Thyroid gland (tissue), 4 donors: ENCODE measurements around the gene MAP3K6. TPM values are rescaled to one million over a fixed set of nuclear protein-coding genes. Genes with fewer than 3 reads are reported as not detected.

Source experiments
- DNase-seq, 2 donors: peaks; one replicate each; pipeline ENCODE4 v3.0.0-alpha.2; 2019
- H3K27ac ChIP-seq, 3 donors: fragments of 200-600 bp; sonication (generic); 1 replicate in 2 of 3; 2 replicates in 1 of 3; pipeline ENCODE4 v1.5.1; 2016 to 2019; ENCODE audit warnings: mild to moderate bottlenecking in 1 of 3, moderate library complexity in 1 of 3
- H3K27me3 ChIP-seq: fragments of 200-600 bp; sonication (generic); one replicate; pipeline ENCODE4 v1.5.1; 2019
- H3K36me3 ChIP-seq, 2 donors: fragments of 200-600 bp; sonication (generic); one replicate each; pipeline ENCODE4 v1.5.1; 2016 to 2019
- H3K4me1 ChIP-seq, 2 donors: fragments of 200-600 bp; sonication (generic); one replicate each; pipeline ENCODE4 v1.5.1; 2017 to 2019
- H3K4me3 ChIP-seq, 3 donors: fragments of 200-600 bp; sonication (generic); replicated peaks in 1 of 3; 1 replicate in 2 of 3; 2 replicates in 1 of 3; pipeline ENCODE4 v1.5.1; 2016; ENCODE audit warnings: mild to moderate bottlenecking in 1 of 3
- H3K9me3 ChIP-seq: fragments of 200-600 bp; sonication (generic); one replicate; pipeline ENCODE4 v1.5.1; 2017
- POLR2A ChIP-seq, 2 donors: fragments of 450-650 bp; IDR thresholded peaks; one replicate each; pipeline ENCODE4 v1.6.1; 2017; ENCODE audit warnings: antibody characterized with exemption in 2 of 2, mild to moderate bottlenecking in 2 of 2, moderate library complexity in 1 of 2
- WGBS, 2 donors: methylation state at CpG; one replicate each; pipeline ENCODE4 v1.1.5; 2017; 5-methylcytosine and 5-hydroxymethylcytosine counted together
- intact Hi-C: fragments of 100-400 bp; cut with DNase I; formaldehyde crosslinking; loops from one replicate; pipeline ENCODE4 v1.15.1; 2023
- total RNA-seq, 4 donors: library from RNA; depleted of rRNA; stranded (reverse); fragments of >200 nt; gene quantifications; one replicate each; pipeline ENCODE4 v1.2.3, GENCODE V29; 2016
- TF ChIP-seq, protein P1 (sequence below), 6 experiments: fragments of 200-600 bp in 3 of 6; fragments of 450-650 bp in 3 of 6; sonication (generic) in 3 of 6; IDR thresholded peaks; one replicate each; pipeline ENCODE4 v1.5.1; 2016 to 2019; ENCODE audit warnings: antibody characterized with exemption in 6 of 6, mild to moderate bottlenecking in 2 of 6, inconsistent platforms in 1 of 6, moderate library complexity in 1 of 6

MAP3K6 gene
- total RNA-seq, 4 donors from 2014 or later = 17.6 to 62.9 (median 32.3) TPM

DNA sequence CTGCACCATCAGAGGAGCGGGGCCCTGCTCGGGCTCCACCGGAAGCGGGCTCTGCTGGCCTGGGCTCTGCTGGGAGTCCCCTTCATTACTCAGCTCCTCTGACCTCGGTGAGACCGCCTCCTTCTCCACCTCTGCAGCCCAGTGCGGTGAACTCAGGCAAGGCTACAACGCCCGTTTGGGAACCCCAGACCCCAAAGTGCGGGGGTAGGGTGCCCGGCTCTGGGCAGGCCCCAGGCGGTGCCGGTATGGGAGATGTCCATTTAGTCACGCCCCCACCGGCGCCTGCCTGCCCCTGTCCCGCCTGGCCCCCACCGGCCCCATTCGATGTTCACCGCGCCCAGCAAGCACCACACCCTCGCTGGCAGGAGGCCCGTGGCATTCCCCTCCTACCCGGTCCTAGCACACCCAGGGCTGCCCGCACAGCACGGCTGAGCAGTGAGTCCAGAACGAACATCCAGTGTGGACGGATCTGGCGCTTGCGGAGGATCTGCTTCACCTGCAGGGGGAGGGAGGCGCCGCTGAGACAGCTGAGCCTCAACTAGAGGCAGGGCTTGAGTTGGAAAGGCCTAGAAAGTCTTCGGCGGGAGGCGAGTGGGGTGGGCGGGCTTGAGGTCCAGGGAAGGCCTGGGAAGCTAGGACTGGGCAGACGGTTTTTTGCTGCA lies 10.0 kb downstream of the MAP3K6 start:
- no peak for DNase-seq
- Histone ChIP-seq H3K4me1 (no peaks in the 10 kb centered on the region), H3K27ac (no peak overlapping the region), H3K36me3 (peaks cover 18 to 32% of the 10 kb centered on the region in 2 donors), H3K4me3 (no peak overlapping the region), H3K27me3 (no peaks in the 10 kb centered on the region), H3K9me3 (no peaks in the 10 kb centered on the region)
- no peak for TF ChIP-seq POLR2A (IDR thresholded peaks at IDR 0.05)
- TF ChIP-seq, protein P1, sequence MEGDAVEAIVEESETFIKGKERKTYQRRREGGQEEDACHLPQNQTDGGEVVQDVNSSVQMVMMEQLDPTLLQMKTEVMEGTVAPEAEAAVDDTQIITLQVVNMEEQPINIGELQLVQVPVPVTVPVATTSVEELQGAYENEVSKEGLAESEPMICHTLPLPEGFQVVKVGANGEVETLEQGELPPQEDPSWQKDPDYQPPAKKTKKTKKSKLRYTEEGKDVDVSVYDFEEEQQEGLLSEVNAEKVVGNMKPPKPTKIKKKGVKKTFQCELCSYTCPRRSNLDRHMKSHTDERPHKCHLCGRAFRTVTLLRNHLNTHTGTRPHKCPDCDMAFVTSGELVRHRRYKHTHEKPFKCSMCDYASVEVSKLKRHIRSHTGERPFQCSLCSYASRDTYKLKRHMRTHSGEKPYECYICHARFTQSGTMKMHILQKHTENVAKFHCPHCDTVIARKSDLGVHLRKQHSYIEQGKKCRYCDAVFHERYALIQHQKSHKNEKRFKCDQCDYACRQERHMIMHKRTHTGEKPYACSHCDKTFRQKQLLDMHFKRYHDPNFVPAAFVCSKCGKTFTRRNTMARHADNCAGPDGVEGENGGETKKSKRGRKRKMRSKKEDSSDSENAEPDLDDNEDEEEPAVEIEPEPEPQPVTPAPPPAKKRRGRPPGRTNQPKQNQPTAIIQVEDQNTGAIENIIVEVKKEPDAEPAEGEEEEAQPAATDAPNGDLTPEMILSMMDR (IDR thresholded peaks at IDR 0.05) = no peak
- 76 to 77% methylated on average over 21 to 25 of the region's 37 CpGs for WGBS, 2 donors
- intact Hi-C loops = loop anchor here (5.0 kb wide), 1 partner anchor 36 kb away; the partner anchor contains the start of gene GPR3

DNA sequence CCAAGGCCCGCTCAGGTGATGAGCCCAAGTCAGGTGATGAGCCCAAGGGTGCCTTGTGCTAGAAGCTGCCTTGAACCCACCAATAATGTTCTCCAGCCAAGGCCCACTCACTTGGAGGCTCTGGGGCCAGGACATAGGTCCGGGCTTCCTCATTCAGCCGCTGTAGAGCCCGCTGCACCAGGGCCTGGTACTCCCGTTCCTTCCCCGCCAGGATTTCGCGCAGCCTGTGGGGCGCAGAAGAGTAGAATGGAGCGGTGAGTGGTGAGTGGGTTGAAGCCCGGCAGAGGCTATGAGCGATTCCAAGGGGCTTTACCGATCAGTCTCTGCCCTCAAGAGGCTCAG lies 10.5 kb downstream of the MAP3K6 start:
- Histone ChIP-seq H3K27ac (no peak overlapping the region), H3K27me3 (no peaks in the 10 kb centered on the region), H3K4me1 (peaks cover 0 to 4% of the 10 kb centered on the region in 2 donors), H3K36me3 (peaks cover 16 to 27% of the 10 kb centered on the region in 2 donors), H3K9me3 (no peaks in the 10 kb centered on the region), H3K4me3 (no peak overlapping the region)
- DNase-seq = no peak
- no peak for TF ChIP-seq POLR2A (IDR thresholded peaks at IDR 0.05)
- TF ChIP-seq, protein P1 (IDR thresholded peaks at IDR 0.05) = no peak
- intact Hi-C loops = loop anchor here (5.0 kb wide), 1 partner anchor 36 kb away; the partner anchor contains the start of gene GPR3
- 89 to 97% methylated on average over 10 to 11 of the region's 13 CpGs for WGBS, 2 donors

DNA sequence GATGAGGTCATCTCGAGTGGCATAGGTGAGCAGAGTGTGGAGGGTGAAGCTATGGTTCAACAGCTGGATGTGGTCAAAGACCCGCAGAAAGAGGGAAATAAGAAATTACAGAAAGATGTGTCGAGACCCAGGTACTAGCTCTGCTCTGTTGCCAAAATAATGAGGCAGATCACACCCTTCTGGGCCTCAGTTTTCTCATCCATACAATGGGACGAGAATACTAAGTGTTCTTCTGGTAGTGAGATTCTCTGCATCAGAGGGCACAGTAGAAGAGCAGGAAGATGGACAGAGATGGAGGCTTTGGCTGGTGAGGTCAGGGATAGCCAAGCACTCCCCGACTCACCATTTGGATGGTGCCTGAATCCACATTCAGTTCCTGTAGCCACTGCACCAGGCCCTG lies 11.1 kb downstream of the MAP3K6 start:
- no peak overlapping the region for H3K27ac ChIP-seq
- peaks cover 5 to 10% of the 10 kb centered on the region in 2 donors for H3K4me1 ChIP-seq
- no peak for DNase-seq
- H3K4me3 ChIP-seq = no peak overlapping the region
- TF ChIP-seq, protein P1 (IDR thresholded peaks at IDR 0.05) = no peak
- TF ChIP-seq POLR2A (IDR thresholded peaks at IDR 0.05) = no peak
- no peaks in the 10 kb centered on the region for H3K27me3 ChIP-seq
- WGBS, 2 donors = 90 to 96% methylated on average over 5 of the region's 5 CpGs
- no peaks in the 10 kb centered on the region for H3K9me3 ChIP-seq
- H3K36me3 ChIP-seq = peaks cover 12 to 22% of the 10 kb centered on the region in 2 donors
- intact Hi-C loops = loop anchor here (5.0 kb wide), 1 partner anchor 37 kb away; the partner anchor contains the start of gene GPR3

DNA sequence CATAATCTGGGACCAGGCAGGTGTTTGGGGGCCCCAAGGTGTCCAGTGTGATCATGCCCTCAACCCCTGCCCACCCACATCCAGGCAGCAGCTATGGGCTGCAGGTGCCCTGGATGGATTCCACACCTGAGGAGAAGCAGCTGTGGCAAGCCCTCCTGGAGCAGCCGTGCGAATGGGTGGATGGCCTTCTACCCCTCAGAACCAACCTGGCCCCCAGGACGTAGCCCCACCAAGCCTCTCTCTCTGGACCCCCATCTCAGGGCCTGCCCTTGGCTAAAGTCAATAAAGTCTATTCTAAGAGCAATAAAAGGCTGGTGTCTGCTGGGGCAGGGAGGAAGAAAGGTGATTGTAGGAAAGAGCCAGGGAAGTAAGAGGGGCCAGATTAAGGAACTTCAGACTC lies 13.1 kb downstream of the MAP3K6 start:
- intact Hi-C loops = no loop called here
- no peak for TF ChIP-seq POLR2A (IDR thresholded peaks at IDR 0.05)
- TF ChIP-seq, protein P1 (IDR thresholded peaks at IDR 0.05) = no peak
- Histone ChIP-seq H3K27ac (no peak overlapping the region), H3K36me3 (peaks cover 12 to 20% of the 10 kb centered on the region in 2 donors), H3K9me3 (no peaks in the 10 kb centered on the region), H3K27me3 (no peaks in the 10 kb centered on the region), H3K4me3 (no peak overlapping the region), H3K4me1 (peaks cover 19 to 29% of the 10 kb centered on the region in 2 donors)
- no peak for DNase-seq
- 89 to 100% methylated on average over 3 of the region's 3 CpGs for WGBS, 2 donors

DNA sequence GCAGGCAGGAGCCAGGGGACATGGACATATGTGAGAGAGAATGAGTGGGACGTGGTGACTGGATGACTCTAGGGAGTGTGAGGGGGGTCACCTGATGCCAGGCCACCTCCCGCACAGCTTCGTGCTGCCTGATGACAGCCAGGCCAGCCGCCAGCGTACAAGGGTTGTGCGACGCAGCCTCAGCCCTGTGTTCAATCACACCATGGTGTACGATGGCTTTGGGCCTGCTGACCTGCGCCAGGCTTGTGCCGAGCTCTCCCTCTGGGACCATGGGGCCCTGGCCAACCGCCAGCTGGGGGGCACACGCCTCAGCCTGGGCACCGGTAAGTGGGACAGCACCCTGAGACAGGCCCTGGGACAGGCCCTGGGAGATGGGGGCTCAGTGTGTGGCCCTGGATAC lies 13.6 kb downstream of the MAP3K6 start:
- no peaks in the 10 kb centered on the region for H3K27me3 ChIP-seq
- H3K4me3 ChIP-seq = no peak overlapping the region
- TF ChIP-seq, protein P1 (IDR thresholded peaks at IDR 0.05) = no peak
- no peak for TF ChIP-seq POLR2A (IDR thresholded peaks at IDR 0.05)
- no peak for DNase-seq
- H3K27ac ChIP-seq = no peak overlapping the region
- H3K36me3 ChIP-seq = peaks cover 12 to 20% of the 10 kb centered on the region in 2 donors
- no peaks in the 10 kb centered on the region for H3K9me3 ChIP-seq
- peaks cover 19 to 29% of the 10 kb centered on the region in 2 donors for H3K4me1 ChIP-seq
- WGBS, 2 donors = 77 to 95% methylated on average over 3 to 13 of the region's 13 CpGs
- intact Hi-C loops = no loop called here
